Activated T-cell treated with anti-CD3 and anti-CD28 coated beads, Interleukin-2, amount 50 U/mL, for 72 hours (primary cell): Measurements from ENCODE around the gene RNF182. TPM values are rescaled to one million over a fixed set of nuclear protein-coding genes. Genes with fewer than 3 reads are reported as not detected.

ENCODE experiments used
- ATAC-seq, 2 donors: fragments of 150-1000 bp; cut with Tn5 transposase; replicated peaks in 1 of 2; 2 replicates each; pipeline ENCODE4 v1.10.0; 2021; ENCODE audit warnings: moderate library complexity in 2 of 2, mild to moderate bottlenecking in 1 of 2
- DNase-seq, 2 donors: peaks; one replicate each; pipeline ENCODE4 v3.0.0; 2021 to 2022; ENCODE audit warnings: mixed read lengths in 1 of 2
- H3K27ac Mint-ChIP-seq: one replicate; pipeline ENCODE4 v1.8.0; 2022; ENCODE audit warnings: mild to moderate bottlenecking, moderate library complexity, mixed read lengths
- H3K27me3 Mint-ChIP-seq: one replicate; pipeline ENCODE4 v1.8.0; 2022; ENCODE audit warnings: low read depth, mixed read lengths
- H3K36me3 Mint-ChIP-seq, 2 donors: one replicate each; pipeline ENCODE4 v1.8.0; 2022; ENCODE audit warnings: mixed read lengths in 2 of 2, mild to moderate bottlenecking in 1 of 2; ENCODE audit not compliant: insufficient read depth in 2 of 2
- H3K4me1 Mint-ChIP-seq: one replicate; pipeline ENCODE4 v1.8.0; 2022; ENCODE audit warnings: low read depth, mixed read lengths
- H3K4me3 Mint-ChIP-seq, 2 donors: one replicate each; pipeline ENCODE4 v1.8.0; 2022; ENCODE audit warnings: mild to moderate bottlenecking in 2 of 2, mixed read lengths in 2 of 2, moderate library complexity in 2 of 2
- H3K9me3 Mint-ChIP-seq, 2 donors: one replicate each; pipeline ENCODE4 v1.8.0; 2022; ENCODE audit warnings: mixed read lengths in 2 of 2
- total RNA-seq, 2 donors: library from RNA; stranded (reverse); gene quantifications; one replicate each; pipeline ENCODE4 v1.2.3, GENCODE V29; 2022

Gene RNF182
- total RNA-seq, 2 donors from 2014 or later: not detected

- Mint-ChIP-seq H3K27me3 (peaks cover 22% of the 10 kb centered on the region), H3K4me3 (no peak overlapping the region), H3K36me3 (no peaks in the 10 kb centered on the region), H3K4me1 (no peaks in the 10 kb centered on the region), H3K9me3 (no peaks in the 10 kb centered on the region), H3K27ac (no peak overlapping the region)
- ATAC-seq: no peak
- no peak for DNase-seq
Observed at GRCh38 chr6:14021449-14021848, 96.7 kb downstream of the RNF182 start.

GRCh38 chr6:14022673-14023072 is 97.9 kb downstream of the RNF182 start:
- H3K27me3 Mint-ChIP-seq: peaks cover 33% of the 10 kb centered on the region
- no peaks in the 10 kb centered on the region for H3K9me3 Mint-ChIP-seq
- no peaks in the 10 kb centered on the region for H3K4me1 Mint-ChIP-seq
- no peak for ATAC-seq
- no peak overlapping the region for H3K4me3 Mint-ChIP-seq
- no peak overlapping the region for H3K27ac Mint-ChIP-seq
- DNase-seq: no peak
- H3K36me3 Mint-ChIP-seq: no peaks in the 10 kb centered on the region

GRCh38 chr6:14023855-14024254 is 99.1 kb downstream of the RNF182 start:
- no peak overlapping the region for H3K27ac Mint-ChIP-seq
- ATAC-seq (no peak), DNase-seq (no peak)
- no peaks in the 10 kb centered on the region for H3K9me3 Mint-ChIP-seq
- H3K4me3 Mint-ChIP-seq: no peak overlapping the region
- H3K27me3 Mint-ChIP-seq: peaks cover 33% of the 10 kb centered on the region
- H3K4me1 Mint-ChIP-seq: no peaks in the 10 kb centered on the region
- H3K36me3 Mint-ChIP-seq: no peaks in the 10 kb centered on the region

- H3K4me1 Mint-ChIP-seq: no peaks in the 10 kb centered on the region
Observed at GRCh38 chr6:14025160-14025559, 100.4 kb downstream of the RNF182 start.

GRCh38 chr6:14026831-14027539 is 102.2 kb downstream of the RNF182 start:
- no peak overlapping the region for H3K27ac Mint-ChIP-seq
- no peaks in the 10 kb centered on the region for H3K4me1 Mint-ChIP-seq
- ATAC-seq: no peak
- no peak for DNase-seq
- no peak overlapping the region for H3K4me3 Mint-ChIP-seq
- H3K36me3 Mint-ChIP-seq: no peaks in the 10 kb centered on the region
- no peaks in the 10 kb centered on the region for H3K9me3 Mint-ChIP-seq
- peaks cover 38% of the 10 kb centered on the region for H3K27me3 Mint-ChIP-seq

More at GRCh38 chr6:14025160-14025559, 100.4 kb downstream of the RNF182 start:
- Mint-ChIP-seq H3K27me3 (peaks cover 33% of the 10 kb centered on the region), H3K4me3 (no peak overlapping the region), H3K36me3 (no peaks in the 10 kb centered on the region), H3K27ac (no peak overlapping the region), H3K9me3 (no peaks in the 10 kb centered on the region)
- ATAC-seq (peak; percentile 27 to 62), DNase-seq (peak in 1 of 2 donors; percentile 15)

GRCh38 chr6:14028631-14029030 is 103.9 kb downstream of the RNF182 start:
- Mint-ChIP-seq H3K36me3 (no peaks in the 10 kb centered on the region), H3K27ac (no peak overlapping the region), H3K4me3 (no peak overlapping the region), H3K4me1 (no peaks in the 10 kb centered on the region), H3K9me3 (no peaks in the 10 kb centered on the region), H3K27me3 (peaks cover 41% of the 10 kb centered on the region)
- DNase-seq: no peak
- ATAC-seq: no peak

GRCh38 chr6:14029605-14030004 is 104.9 kb downstream of the RNF182 start:
- no peak for DNase-seq
- Mint-ChIP-seq H3K27ac (no peak overlapping the region), H3K4me1 (no peaks in the 10 kb centered on the region), H3K27me3 (peaks cover 44% of the 10 kb centered on the region), H3K36me3 (no peaks in the 10 kb centered on the region), H3K4me3 (no peak overlapping the region), H3K9me3 (no peaks in the 10 kb centered on the region)
- ATAC-seq: no peak

Other genes with a start within 250 kb of the RNF182 start
- gene RANBP9, start 213.1 kb upstream of the RNF182 start, total RNA-seq: 10 to 100 TPM; 74.9 to 78.0 TPM
- 10 to 100 TPM; 24.8 to 31.6 TPM for gene MCUR1, start 110.4 kb upstream of the RNF182 start, total RNA-seq
- 10 to 100 TPM; 19.9 to 26.6 TPM for gene CD83, start 192.8 kb downstream of the RNF182 start, total RNA-seq